Right hindlimb (tissue), 1 donor: ENCODE measurements around the gene GLIPR2.
"Not testable (repeated sequence)": the region's sequence is repeated elsewhere in the genome, so short reads cannot be mapped to it uniquely, and the experiment has no call there.

Experiments
- DNase-seq: peaks from one replicate; pipeline ENCODE4 v3.0.0-alpha.2; 2018

The GLIPR2 gene

DNA sequence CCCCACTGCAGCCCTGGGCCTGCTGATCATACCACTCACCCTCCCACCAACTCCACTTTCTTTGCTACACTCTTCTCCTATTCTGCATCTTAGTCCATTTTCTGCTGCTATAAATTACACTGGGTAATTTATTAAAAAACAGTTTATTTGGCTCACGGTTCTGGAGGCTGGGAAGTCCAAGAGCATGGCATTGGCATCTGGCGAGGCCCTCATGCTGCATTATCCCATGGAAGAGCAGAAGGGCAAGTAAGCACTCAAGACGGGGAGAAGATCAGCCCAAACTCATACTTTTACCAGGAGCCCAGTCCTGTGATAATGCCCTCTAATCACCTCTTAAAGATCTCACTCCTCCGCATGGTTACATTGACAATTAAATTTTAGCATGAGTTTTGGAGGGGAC, 9.4 kb downstream of the GLIPR2 start:
- no peak for DNase-seq

DNA sequence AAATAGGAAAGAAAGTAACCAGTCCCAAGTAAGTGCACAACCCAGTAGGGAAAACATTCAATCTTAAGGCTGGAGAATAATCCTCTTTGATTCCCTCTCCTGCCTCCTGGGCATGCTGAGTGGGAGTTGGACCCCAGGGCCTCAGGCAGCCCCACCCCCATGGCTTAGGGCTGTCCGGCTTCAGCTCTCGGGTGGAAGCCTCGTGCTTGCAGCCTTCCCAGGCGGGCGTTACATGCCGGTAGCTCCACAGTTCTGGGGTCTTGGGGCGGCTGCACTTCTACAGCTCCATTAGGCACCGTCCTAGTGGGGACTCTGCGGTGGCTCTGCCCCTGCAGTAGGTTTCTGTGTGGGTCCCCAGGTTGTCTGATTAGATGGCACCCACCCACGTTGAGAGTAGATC, 10.1 kb downstream of the GLIPR2 start:
- DNase-seq: no peak

DNA sequence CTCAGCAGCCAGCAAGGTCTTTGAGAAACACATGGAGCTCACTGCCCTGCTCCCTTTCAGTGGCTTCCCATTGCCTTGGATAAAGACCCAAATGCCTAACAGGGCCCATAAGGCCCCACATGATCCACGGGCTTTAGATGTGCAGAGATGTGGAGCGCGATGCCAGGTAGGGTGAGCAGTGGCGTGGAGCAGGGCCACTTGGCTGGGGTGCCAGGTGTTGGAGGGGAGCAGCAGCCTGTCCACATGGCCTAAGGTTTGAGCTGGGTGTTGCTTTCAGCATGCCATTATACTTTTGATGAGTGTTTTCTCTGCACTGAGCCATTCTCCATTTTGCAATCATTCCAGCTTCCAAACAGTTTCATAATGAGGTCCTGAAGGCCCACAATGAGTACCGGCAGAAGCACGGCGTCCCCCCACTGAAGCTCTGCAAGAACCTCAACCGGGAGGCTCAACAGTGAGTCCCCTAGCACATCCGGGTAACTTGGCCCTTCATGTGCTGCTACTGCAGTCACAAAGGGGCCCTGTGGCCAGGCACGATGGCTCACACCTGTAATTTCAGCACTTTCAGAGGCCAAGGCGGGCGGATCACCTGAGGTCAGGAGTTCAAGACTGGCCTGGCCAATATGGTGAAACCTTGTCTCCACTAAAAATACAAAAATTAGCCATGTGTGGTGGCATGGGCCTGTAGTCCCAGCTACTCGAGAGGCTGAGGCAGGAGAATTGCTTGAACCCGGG, 11.1 kb downstream of the GLIPR2 start:
- no peak for DNase-seq

DNA sequence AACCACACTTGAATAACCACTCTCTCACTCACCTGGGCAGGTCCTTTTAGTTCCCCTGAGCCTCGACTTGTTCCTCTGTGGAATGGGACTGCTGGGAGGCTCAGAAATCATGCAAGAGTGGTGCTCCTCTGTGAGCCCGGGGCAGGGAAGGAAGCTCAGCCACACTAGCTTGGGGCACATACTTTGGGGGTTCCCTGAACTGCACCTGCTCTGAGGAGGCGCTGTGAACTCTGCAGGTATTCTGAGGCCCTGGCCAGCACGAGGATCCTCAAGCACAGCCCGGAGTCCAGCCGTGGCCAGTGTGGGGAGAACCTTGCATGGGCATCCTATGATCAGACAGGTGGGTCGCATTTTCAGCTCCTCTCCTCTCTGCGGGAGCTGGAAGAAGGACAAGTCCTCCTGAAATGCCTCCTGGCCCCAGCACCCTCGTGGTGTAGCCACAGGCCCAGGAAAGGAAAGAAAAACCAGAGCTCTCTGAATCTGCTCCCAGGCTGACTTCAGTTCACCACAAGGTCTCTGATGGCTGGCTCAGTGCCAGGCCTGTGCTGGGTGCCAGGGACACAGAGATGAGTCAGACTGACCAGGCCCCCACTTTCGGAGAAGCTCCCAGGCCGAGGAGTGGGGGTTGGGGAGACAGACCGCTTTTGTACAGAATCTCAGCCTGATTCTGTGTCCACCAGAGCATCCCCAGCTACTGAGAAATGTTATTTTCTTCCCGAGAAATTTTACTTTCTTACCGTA, 11.9 kb downstream of the GLIPR2 start:
- peak; percentile 91 for DNase-seq

DNA sequence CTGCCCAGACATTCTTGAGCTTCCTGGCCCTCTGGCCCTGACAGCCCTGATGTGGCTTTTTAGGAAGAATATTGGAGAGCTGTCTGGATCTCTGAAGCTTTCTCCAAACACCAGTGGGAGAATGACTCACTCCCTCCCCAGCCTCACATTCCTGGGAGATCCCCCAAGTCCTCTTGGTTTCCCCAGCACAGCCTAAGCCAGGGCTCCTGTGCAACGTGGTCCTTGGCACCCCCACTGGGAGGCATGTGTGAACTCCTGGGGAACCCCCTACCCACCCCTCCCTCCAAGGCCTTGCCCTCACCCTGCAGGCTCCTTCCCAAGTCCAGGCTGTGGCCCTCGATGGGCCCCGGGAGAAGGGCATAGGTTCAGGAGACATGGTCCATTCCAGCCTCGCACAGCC, 12.7 kb downstream of the GLIPR2 start:
- DNase-seq: no peak

DNA sequence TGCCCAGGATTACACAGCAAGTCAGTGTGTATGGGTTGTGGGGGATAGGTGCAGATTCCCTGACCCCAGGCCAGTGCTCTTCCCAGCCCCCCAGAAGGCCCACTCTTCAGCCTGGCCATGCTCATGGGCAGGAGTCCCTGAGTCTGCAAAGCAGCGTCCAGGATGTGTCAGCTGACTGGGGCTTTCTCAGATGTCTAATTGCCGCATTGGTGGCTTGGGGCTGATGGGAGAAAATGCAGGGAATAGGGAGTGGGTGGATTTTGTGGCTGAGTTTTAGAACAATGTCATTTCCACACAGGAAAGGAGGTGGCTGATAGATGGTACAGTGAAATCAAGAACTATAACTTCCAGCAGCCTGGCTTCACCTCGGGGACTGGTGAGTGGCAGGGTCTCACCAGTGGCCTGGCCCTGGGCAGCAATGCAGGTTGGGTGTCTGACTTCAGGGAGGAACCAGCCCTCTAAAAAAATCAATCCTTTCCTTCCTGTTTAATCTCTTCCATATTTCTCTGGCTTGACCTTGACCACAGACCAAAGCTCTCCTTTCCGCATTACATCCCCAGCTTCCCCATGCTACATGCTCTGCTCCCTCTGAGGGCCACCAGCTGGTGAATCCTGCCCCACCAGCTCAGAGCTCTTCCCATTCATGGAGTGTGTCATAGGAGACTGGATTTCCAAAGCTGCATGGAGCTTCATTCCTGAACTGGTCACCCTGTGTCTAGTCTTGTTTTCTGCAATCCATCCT, 14.2 kb downstream of the GLIPR2 start:
- DNase-seq: no peak

DNA sequence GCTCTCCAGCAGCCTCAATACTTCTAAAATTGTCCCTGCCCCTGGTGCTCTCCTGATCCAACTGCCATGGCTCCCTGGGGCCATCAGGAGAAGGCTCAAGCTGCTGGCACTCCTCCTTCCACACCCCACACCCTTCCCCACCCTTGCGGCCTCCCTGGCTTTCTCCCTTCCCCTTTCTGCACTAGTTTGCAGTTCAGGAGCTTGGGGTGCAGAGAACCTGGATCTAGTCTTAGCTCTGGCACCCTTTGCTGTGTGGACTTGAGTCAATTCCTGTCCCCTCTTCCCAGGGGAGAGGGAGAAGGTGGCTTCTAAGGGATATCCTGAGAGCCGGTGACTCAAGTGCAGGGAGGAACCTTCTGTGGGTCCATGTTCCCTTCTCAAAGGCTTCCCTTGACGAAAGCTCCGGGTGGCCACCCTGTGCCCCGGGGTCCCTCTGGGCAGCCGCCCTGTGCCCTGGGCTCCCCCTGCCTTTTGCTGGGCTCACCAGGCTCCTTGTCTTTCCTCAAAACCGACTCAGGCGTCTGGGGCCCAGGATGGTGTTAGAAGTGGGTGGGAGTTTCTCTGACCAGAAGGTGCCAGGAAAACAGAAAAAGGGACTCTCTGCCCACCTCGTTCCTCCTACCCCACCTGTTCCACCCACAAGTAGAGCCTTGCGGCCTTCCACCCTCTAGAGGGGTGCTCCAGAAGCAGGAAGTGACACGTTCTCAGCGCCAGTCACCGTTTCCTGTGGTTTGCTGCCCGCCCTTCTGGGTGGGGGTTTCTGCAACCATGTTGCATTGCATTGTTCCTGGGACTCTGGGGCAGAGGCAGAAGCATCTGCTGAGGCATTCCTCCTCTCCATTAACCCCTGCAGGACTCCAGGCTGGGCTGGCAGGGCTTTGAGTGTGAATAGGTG, 15.0 kb downstream of the GLIPR2 start:
- DNase-seq: no peak

DNA sequence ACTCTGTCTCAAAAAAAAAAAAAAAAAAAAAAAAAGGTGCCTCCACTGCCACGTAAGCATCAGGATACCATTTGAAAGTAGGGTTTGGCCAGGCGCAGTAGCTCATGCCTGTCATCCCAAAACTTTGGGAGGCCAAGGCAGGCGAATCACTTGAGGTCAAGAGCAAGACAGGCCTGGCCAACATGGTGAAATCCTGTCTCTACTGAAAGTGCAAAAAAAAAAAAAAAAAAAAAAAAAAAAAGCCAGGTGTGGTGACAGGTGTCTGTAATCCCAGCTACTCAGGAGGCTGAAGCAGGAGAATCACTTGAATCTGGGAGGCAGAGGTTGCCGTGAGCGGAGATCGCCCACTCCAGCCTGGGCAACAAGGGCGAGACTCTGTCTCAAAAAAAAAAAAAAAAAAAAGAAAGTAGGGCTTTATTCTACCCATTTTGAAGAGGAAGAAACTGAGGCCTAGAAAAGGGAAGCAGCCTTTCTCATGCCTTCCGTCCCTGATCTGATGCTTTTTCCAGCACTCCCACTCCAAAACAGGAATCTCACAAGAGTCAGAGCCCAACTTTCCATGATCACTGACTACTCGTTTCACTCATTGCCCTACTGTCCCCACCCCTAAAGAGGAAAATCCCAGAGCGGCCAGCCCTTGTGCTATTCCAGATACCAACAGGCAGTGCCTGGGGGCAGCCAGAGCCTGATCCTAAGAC, 16.4 kb downstream of the GLIPR2 start:
- DNase-seq: no peak

DNA sequence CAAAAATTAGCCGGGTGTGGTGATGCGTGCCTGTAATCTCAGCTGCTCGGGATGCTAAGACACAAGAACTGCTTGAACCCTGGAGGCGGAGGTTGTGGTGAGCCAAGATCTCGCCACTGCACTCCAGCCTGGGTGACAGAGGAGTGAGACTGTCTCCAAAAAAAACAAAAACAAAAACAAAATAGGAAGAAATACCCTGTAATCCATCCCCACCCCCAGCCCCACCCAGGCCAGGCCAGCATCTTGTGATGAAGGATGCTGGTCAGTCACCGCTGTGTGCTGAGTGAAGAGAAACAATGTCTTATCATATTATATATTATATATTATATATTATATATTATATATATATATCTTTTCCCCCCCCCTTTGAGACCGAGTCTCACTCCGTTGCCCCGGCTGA, 17.2 kb downstream of the GLIPR2 start:
- no peak for DNase-seq

DNA sequence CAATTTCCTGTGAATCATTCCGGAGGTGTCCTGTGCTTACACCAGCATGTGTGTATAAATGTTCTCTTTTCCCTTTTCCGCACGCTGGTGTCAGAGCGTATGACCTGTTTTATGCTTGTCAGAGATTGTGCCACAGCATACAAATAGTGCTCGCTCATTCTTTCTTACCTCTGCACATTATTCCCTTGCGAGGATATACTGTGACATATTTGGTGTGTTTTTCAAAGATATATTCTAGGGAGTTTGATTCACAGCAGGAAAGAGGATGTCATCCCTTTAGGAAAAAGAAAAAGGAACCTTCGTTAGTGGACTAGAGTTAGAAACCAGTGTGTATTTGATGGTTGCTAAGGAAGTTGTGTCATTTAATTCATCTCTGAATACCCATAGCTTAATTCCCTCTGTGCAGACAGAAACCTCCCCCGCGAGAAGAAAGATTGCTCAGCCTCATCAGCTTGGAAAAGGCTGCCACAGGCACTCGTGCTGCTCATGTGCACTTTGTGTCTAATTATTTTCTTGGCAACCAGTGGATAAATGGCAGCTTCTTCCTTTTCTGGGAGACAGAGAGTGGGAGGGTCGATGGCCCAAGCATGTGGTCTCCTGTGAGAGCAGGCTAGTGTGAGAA, 17.9 kb downstream of the GLIPR2 start:
- DNase-seq: peak; percentile 81

DNA sequence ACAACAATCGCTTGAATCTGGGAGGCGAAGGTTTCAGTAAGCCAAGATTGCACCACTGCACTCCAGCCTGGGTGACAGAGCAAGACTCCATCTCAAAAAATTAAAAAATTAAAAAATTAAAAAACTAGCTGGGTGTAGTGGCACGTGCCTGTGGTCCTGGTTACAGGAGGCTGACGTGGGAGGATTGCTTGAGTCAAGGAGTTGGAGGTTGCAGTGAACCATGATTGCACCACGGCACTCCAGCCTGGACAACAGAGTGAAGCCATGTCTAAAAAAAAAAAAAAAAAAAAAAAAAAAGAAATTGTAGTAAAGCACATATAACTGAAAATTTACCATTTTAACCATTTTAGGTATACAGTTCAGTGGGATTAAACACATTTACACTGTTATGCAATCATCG, 19.6 kb downstream of the GLIPR2 start:
- no peak for DNase-seq

DNA sequence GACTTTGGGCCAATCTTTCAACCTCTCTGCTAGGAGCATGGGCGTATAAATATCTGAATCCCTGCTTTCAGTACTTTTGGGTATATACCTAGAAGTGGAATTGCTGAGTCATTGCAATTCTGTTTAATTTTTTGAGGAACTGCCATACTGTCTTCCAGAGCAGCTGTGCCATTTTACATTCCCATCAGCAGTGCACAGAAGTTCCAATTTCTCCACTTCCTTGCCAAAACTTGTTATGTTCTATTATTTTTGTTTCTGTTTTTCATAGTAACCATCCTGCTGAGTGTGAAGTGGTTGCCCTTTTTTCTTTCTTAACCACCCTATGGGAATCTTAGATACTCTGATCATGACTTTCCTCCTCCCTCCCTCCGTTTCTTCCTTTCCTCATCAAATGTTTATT, 21.6 kb downstream of the GLIPR2 start:
- no peak for DNase-seq

DNA sequence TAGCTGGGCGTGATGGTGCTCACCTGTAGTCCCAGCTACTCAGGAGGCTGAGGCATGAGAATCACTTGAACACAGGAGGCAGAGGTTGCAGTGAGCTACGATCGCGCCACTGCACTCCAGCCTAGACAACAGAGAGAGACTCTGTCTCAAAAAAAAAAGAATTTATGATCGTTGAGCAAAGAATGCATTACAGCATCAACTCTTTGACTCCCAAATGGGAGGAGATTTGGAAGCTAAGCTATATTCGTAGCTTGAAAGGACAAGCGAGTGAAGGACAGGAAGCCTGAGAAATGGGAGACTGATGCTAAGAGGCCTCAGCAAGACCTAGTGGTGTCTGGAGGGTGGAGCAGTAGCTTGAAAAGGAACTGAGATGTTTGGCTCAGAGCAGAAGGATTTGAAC, 22.4 kb downstream of the GLIPR2 start:
- no peak for DNase-seq

DNA sequence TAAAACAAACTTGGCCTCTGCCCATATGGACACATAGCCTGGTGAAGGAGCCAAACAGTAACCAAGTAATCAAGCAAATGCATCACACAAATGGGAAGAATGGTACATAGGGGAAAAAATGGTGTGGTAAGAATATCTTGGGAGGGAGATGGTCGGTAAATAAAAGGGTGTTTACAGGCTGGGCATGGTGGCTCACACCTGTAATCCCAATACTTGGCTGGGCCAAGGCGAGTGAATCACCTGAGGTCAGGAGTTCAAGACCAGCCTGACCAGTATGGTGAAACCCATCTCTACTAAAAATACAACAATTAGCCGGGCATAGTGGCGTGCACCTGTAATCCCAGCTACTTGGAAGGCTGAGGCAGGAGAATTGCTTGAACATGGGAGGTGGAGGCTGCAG, 23.0 kb downstream of the GLIPR2 start:
- DNase-seq: not testable (repeated sequence)

DNA sequence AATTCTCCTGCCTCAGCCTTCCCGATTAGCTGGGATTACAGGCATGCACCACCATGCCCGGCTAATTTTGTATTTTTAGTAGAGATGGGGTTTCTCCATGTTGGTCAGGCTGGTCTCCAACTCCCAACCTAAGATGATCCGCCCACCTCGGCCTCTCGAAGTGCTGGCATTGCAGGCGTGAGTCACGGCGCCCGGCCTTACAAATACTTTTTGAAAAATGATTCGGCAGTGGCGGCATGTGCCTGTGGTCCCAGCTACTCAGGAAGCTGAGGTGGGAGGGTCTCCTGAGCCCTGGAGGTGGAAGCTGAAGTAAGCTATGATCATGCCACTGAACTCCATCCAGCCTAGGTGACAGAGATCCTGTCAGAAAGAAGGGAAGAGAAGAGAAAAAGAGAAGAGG, 23.6 kb downstream of the GLIPR2 start:
- DNase-seq: not testable (repeated sequence)

DNA sequence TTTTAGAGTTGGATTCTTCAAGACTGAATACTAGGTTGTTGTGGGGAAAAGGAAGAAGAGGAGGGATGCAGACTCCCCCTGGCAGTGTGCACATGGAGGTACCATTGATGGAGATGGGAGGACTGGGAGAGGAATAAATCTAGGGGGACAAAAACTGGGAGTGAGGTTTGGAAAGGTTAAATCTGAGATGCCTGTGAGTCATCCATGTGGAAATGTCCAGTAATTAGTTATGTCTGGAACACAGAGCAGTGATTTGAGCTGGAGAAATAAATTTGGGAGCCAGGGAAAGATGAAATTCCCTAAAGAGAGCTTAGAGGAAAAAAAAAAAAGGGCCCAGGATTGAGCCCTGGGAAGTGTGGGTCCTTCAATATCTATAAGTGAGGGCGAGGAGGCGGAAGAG, 24.7 kb downstream of the GLIPR2 start:
- no peak for DNase-seq

DNA sequence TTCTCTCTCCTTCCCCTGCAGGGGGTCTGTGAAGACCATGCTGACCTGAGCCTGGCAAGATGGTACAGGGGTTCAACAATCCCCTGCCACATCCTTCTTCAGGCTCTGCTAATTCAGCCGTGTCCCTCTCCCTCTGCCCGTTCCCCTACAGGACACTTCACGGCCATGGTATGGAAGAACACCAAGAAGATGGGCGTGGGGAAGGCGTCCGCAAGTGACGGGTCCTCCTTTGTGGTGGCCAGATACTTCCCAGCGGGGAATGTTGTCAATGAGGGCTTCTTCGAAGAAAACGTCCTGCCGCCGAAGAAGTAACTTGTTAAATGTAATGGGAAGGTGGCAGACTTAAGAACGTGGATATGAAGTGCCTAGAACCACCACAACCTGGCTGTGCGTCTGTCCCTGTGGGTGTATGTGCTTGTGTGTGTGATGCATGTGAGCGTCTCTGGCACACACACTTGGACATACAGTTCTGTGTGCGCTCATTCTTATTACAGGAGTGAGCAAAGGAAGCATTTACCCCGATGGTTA, 25.7 kb downstream of the GLIPR2 start:
- DNase-seq: no peak

DNA sequence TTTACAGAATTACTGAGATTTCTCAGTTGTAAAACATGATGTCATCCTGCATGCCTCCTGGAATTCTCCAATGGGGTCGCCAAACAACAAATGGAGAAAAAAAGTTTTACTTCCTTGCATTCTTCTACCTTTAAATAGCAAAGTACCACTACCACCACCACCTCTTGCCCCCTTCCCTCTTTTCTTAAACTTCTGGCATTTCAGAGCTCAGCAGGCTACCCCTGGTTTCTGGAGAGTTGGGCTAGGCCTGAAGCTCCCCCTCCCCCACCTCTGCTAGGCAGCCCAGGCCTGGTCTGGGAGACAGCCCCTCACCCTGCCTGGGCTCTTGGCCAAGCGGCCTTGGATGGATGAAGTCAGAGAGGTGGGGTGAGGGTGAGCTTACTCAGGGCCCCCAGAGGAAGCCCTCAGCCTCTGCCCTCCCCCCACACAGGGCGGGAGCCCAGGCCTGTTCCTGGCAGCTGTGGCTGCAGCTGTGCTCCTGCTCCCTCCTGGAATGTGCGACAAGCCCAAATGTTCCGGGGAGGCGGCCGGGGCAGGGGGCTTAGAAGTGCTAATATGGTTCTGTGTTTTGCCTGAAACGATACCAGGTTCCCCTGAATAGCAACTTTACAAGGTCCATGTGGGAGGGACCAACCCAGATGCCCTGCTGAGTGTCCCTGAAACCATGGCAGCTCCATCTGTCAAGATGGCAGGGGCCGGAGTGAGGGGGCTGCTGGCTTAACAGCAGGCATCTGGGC, 26.7 kb downstream of the GLIPR2 start:
- DNase-seq: peak; percentile 97

DNA sequence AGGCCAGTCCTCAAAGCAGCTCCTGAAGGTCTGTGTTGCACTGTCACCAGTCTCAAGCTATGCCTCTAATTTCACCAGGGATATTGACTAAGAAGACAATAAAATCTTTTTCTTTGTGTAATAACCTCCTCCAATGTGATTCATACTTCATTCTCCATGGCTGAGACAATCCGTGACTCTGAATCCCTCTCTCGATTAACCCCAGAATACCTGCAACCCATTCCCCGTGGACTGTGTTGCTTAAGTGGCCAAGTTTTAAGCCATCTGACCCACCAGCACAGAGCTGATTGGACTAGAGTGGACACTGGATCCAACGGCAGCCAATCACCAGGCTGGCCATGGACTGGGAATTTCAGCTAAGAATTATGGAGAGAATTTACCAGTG, 27.2 kb downstream of the GLIPR2 start:
- DNase-seq: peak; percentile 57

DNA sequence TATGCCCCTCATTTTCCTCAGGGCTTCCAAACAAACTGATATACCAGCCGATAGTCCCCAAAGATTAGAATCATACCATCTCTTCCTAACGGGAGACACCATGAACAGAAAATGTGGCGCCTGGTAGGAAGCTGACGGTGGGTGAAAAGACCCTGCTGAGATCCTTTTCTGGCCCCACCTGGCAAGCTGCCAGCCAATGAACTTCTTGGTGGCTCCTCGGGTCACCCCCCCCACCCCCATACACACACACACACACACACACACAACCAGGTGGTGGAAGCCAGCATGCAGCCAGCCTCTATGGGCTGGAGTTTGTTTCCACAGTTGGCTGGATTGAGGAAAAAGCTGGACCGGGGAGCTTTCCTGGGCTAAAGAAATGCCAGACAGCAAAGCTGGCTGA, 27.8 kb downstream of the GLIPR2 start:
- peak; percentile 59 for DNase-seq

DNA sequence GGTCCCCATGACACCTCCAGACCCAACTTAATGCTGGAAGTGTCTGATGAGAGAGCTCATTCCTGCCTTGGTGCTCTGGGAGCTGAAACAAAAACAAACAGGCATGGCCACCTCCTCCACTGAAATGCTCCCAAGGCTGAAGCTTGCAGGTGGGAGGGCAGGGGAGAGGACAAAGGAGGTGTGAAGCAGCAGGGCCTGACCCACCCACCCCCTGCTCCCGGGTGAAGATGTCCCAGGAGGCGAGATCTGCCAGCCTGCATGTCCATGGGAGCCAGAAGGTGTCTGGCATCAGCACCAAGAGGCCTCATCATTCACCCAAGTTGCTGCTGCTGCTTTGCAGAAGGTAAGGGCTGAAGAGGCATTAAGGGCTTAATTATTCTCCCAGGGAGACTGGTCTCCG, 28.5 kb downstream of the GLIPR2 start:
- no peak for DNase-seq
